Hepatocyte (in vitro differentiated cells): ENCODE results near the gene OAS3. TPM values are rescaled to one million over a fixed set of nuclear protein-coding genes. Genes with fewer than 3 reads are reported as not detected.
"Not testable (repeated sequence)": the region's sequence is repeated elsewhere in the genome, so short reads cannot be mapped to it uniquely, and the experiment has no call there.

Experiments used
- DNase-seq: peaks from one replicate; pipeline ENCODE4 v3.0.0-alpha.2; 2016; ENCODE audit warnings: low spot score
- H2AFZ ChIP-seq: fragments of 200-600 bp; sonication (generic); 2 replicates; pipeline ENCODE4 v1.6.0; 2016; ENCODE audit warnings: antibody characterized with exemption, mild to moderate bottlenecking
- H3K27ac ChIP-seq: fragments of 200-600 bp; sonication (generic); 2 replicates; pipeline ENCODE4 v1.5.1; 2016; ENCODE audit warnings: mild to moderate bottlenecking
- H3K27me3 ChIP-seq: fragments of 200-600 bp; sonication (generic); 2 replicates; pipeline ENCODE4 v1.6.1; 2016
- H3K36me3 ChIP-seq: fragments of 200-600 bp; sonication (generic); replicated peaks from 2 replicates; pipeline ENCODE4 v1.5.1; 2016; ENCODE audit warnings: low read depth; ENCODE audit not compliant: insufficient read depth
- H3K4me1 ChIP-seq: fragments of 200-600 bp; sonication (generic); 2 replicates; pipeline ENCODE4 v1.5.1; 2016; ENCODE audit warnings: mild to moderate bottlenecking, moderate library complexity; ENCODE audit not compliant: insufficient read depth
- H3K4me2 ChIP-seq: fragments of 200-600 bp; sonication (generic); 2 replicates; pipeline ENCODE4 v1.6.0; 2016
- H3K4me3 ChIP-seq: fragments of 200-600 bp; sonication (generic); 2 replicates; pipeline ENCODE4 v1.5.1; 2016; ENCODE audit warnings: mild to moderate bottlenecking
- H3K79me2 ChIP-seq: fragments of 200-600 bp; sonication (generic); 2 replicates; pipeline ENCODE4 v1.6.0; 2017; ENCODE audit warnings: mild to moderate bottlenecking
- H3K9me2 ChIP-seq: fragments of 200-600 bp; sonication (generic); replicated peaks from 2 replicates; pipeline ENCODE4 v1.6.0; 2017; ENCODE audit warnings: mild to moderate bottlenecking; ENCODE audit not compliant: insufficient read depth
- H3K9me3 ChIP-seq: fragments of 200-600 bp; sonication (generic); 2 replicates; pipeline ENCODE4 v1.5.1; 2016; ENCODE audit warnings: low read depth, mild to moderate bottlenecking
- H4K20me1 ChIP-seq: fragments of 200-600 bp; sonication (generic); 2 replicates; pipeline ENCODE4 v1.6.0; 2016; ENCODE audit warnings: mild to moderate bottlenecking; ENCODE audit not compliant: insufficient read depth, poor library complexity, severe bottlenecking
- CTCF ChIP-seq: fragments of 200-600 bp; sonication (generic); IDR thresholded peaks from 2 replicates; pipeline ENCODE4 v1.5.1; 2016; ENCODE audit warnings: antibody characterized with exemption, mild to moderate bottlenecking; ENCODE audit not compliant: poor library complexity
- EZH2 ChIP-seq: fragments of 200-600 bp; sonication (generic); IDR thresholded peaks from 2 replicates; pipeline ENCODE4 v1.6.1; 2016; ENCODE audit warnings: antibody characterized with exemption, mild to moderate bottlenecking, borderline replicate concordance
- EZH2phosphoT487 ChIP-seq: fragments of 200-600 bp; sonication (generic); IDR thresholded peaks from one replicate; pipeline ENCODE4 v1.6.1; 2018; ENCODE audit warnings: antibody characterized with exemption, mild to moderate bottlenecking, low read depth, moderate library complexity; ENCODE audit not compliant: unreplicated experiment, severe bottlenecking
- WGBS: methylation state at CpG from one replicate; pipeline ENCODE4 v1.1.6; 2016; ENCODE audit warnings: low lambda C conversion rate; ENCODE audit errors: missing lambda C conversion rate; 5-methylcytosine and 5-hydroxymethylcytosine counted together
- polyA plus RNA-seq: library from polyadenylated mRNA; unstranded; fragments of >200 nt; fragmentation: Nextera tagmentation; extraction: Ambion mirVana; gene quantifications from 2 replicates; pipeline ENCODE4 v1.2.1, GENCODE V29; 2016
- total RNA-seq: library from RNA; depleted of rRNA; stranded (reverse); fragments of >200 nt; gene quantifications from 2 replicates; pipeline ENCODE4 v1.2.3, GENCODE V29; 2014

The OAS3 gene
- total and polyA plus RNA-seq, 2 experiments from 2014 or later, result 6.6 to 15.0 TPM

- Histone ChIP-seq H4K20me1 (no peaks in the 10 kb centered on the region), H2AFZ (no peak overlapping the region), H3K79me2 (no peaks in the 10 kb centered on the region), H3K27me3 (peaks cover 4% of the 10 kb centered on the region), H3K4me2 (no peak overlapping the region), H3K4me3 (no peak overlapping the region), H3K4me1 (no peaks in the 10 kb centered on the region), H3K27ac (no peak overlapping the region), H3K36me3 (no peaks in the 10 kb centered on the region), H3K9me2 (no peaks in the 10 kb centered on the region), H3K9me3 (peaks cover 2% of the 10 kb centered on the region)
- TF ChIP-seq EZH2 (no peak), CTCF (no peak), EZH2phosphoT487 (no peak)
- WGBS, result 78% methylated on average over 2 of the region's 2 CpGs
- no peak for DNase-seq
These were observed 49.3 kb downstream of the OAS3 start for GRCh38 chr12:112987561-112987960.

GRCh38 chr12:112988224-112988623, 50.0 kb downstream of the OAS3 start:
- TF ChIP-seq EZH2 (no peak), CTCF (no peak), EZH2phosphoT487 (no peak)
- DNase-seq, result no peak
- Histone ChIP-seq H3K9me3 (no peaks in the 10 kb centered on the region), H3K36me3 (no peaks in the 10 kb centered on the region), H2AFZ (no peak overlapping the region), H3K9me2 (no peaks in the 10 kb centered on the region), H3K4me1 (no peaks in the 10 kb centered on the region), H4K20me1 (no peaks in the 10 kb centered on the region), H3K27me3 (peaks cover 4% of the 10 kb centered on the region), H3K27ac (no peak overlapping the region), H3K79me2 (no peaks in the 10 kb centered on the region), H3K4me3 (no peak overlapping the region), H3K4me2 (no peak overlapping the region)
- WGBS, result 79% methylated on average over 3 of the region's 3 CpGs

- H3K36me3 ChIP-seq, H3K4me1 ChIP-seq, H2AFZ ChIP-seq, H3K9me3 ChIP-seq, H3K27ac ChIP-seq, H3K27me3 ChIP-seq, H3K79me2 ChIP-seq, H3K9me2 ChIP-seq, H3K4me2 ChIP-seq, H3K4me3 ChIP-seq, H4K20me1 ChIP-seq, DNase-seq: not testable (repeated sequence)
- WGBS, result 83% methylated on average over 3 of the region's 3 CpGs
These were observed 50.6 kb downstream of the OAS3 start for GRCh38 chr12:112988823-112989385.

- no peak for DNase-seq
- 68% methylated on average over 1 of the region's 1 CpG for WGBS
- Histone ChIP-seq H3K4me1 (no peaks in the 10 kb centered on the region), H4K20me1 (no peaks in the 10 kb centered on the region), H3K9me2 (no peaks in the 10 kb centered on the region), H3K9me3 (no peaks in the 10 kb centered on the region), H3K4me2 (no peak overlapping the region), H3K79me2 (no peaks in the 10 kb centered on the region), H3K36me3 (no peaks in the 10 kb centered on the region), H3K27ac (no peak overlapping the region), H2AFZ (no peak overlapping the region), H3K4me3 (no peak overlapping the region), H3K27me3 (peaks cover 4% of the 10 kb centered on the region)
- TF ChIP-seq EZH2phosphoT487 (no peak), CTCF (no peak), EZH2 (no peak)
These were observed 51.5 kb downstream of the OAS3 start for GRCh38 chr12:112989806-112990205.
